SK-N-SH (cell line): ENCODE measurements around the gene RNF212. TPM values are rescaled to one million over a fixed set of nuclear protein-coding genes. Genes with fewer than 3 reads are reported as not detected.

Source experiments
- CTCF ChIA-PET: fragments of 300-600, 350-600 bp; formaldehyde crosslinking; extraction: SDS; loops from one replicate; lab custom pipeline; 2021; lab: Yijun Ruan, JAX
- POLR2A ChIA-PET: fragments of 350-600 bp; sonication (Branson Sonifier 250); formaldehyde crosslinking; extraction: SDS; loops from one replicate; lab custom pipeline; 2020; ENCODE audit warnings: antibody characterized with exemption, inconsistent platforms; lab: Yijun Ruan, JAX
- DNase-seq: peaks from one replicate; pipeline ENCODE4 v3.0.0; 2012
- H2AFZ ChIP-seq: fragments of 200-600 bp; sonication (generic); 2 replicates; pipeline ENCODE4 v1.8.1; 2016; ENCODE audit warnings: antibody characterized with exemption, mild to moderate bottlenecking, low read depth
- H3F3A ChIP-seq: fragments of 200-600 bp; sonication (generic); replicated peaks from 2 replicates; pipeline ENCODE3; 2016; ENCODE audit warnings: antibody characterized with exemption, mild to moderate bottlenecking; ENCODE audit not compliant: insufficient read depth
- H3K27ac ChIP-seq, 2 experiments: fragments of 200-500 bp in 1 of 2; fragments of 200-600 bp in 1 of 2; sonication (Bioruptor generic) in 1 of 2; sonication (generic), shearing (Covaris generic) in 1 of 2; 2 replicates each; pipeline versions ENCODE4 v1.5.1 to v1.6.1; 2014 to 2016; ENCODE audit warnings: low read depth in 2 of 2, inconsistent platforms in 1 of 2, low read length in 1 of 2, mild to moderate bottlenecking in 1 of 2, mixed read lengths in 1 of 2
- H3K27me3 ChIP-seq: fragments of 200-600 bp; sonication (generic), shearing (Covaris generic); 2 replicates; pipeline ENCODE4 v1.6.1; 2016; ENCODE audit warnings: mixed run types; ENCODE audit not compliant: insufficient read depth
- H3K36me3 ChIP-seq, 2 experiments: fragments of 200-500 bp in 1 of 2; fragments of 200-600 bp in 1 of 2; sonication (Bioruptor generic) in 1 of 2; sonication (generic) in 1 of 2; replicated peaks in 1 of 2; 2 replicates each; pipeline versions ENCODE3 to v1.5.1; 2014 to 2016; ENCODE audit warnings: low read length in 1 of 2, mild to moderate bottlenecking in 1 of 2; ENCODE audit not compliant: insufficient read depth in 2 of 2, control insufficient read depth in 1 of 2
- H3K4me1 ChIP-seq, 2 experiments: fragments of 200-500 bp in 1 of 2; fragments of 200-600 bp in 1 of 2; sonication (Bioruptor generic) in 1 of 2; sonication (generic), shearing (Covaris generic) in 1 of 2; 2 replicates each; pipeline versions ENCODE4 v1.5.1 to v1.6.1; 2014 to 2016; ENCODE audit warnings: low read depth in 1 of 2, low read length in 1 of 2, mixed run types in 1 of 2; ENCODE audit not compliant: insufficient read depth in 2 of 2, control insufficient read depth in 1 of 2
- H3K4me2 ChIP-seq: fragments of 200-600 bp; sonication (generic), shearing (Covaris generic); 2 replicates; pipeline ENCODE4 v1.6.1; 2017; ENCODE audit warnings: mixed run types
- H3K4me3 ChIP-seq, 2 experiments: fragments of 200-500 bp in 1 of 2; fragments of 200-600 bp in 1 of 2; sonication (Bioruptor generic) in 1 of 2; sonication (generic), shearing (Covaris generic) in 1 of 2; 2 replicates each; pipeline versions ENCODE4 v1.5.1 to v1.8.1; 2014 to 2016; ENCODE audit warnings: low read depth in 2 of 2, inconsistent platforms in 1 of 2, low read length in 1 of 2, mild to moderate bottlenecking in 1 of 2, mixed read lengths in 1 of 2, moderate library complexity in 1 of 2
- H3K79me2 ChIP-seq: fragments of 200-600 bp; sonication (generic); 2 replicates; pipeline ENCODE4 v1.8.1; 2017; ENCODE audit warnings: mild to moderate bottlenecking; ENCODE audit not compliant: insufficient read depth
- H3K9ac ChIP-seq: fragments of 200-600 bp; sonication (generic); 2 replicates; pipeline ENCODE4 v1.6.1; 2017; ENCODE audit warnings: mixed run types
- H3K9me2 ChIP-seq: fragments of 200-600 bp; sonication (generic); 2 replicates; pipeline ENCODE4 v1.6.1; 2017; ENCODE audit warnings: mixed run types
- H3K9me3 ChIP-seq: fragments of 200-600 bp; sonication (generic); 2 replicates; pipeline ENCODE4 v1.6.1; 2017; ENCODE audit warnings: mixed run types, mild to moderate bottlenecking, moderate library complexity
- H4K20me1 ChIP-seq: fragments of 200-600 bp; sonication (generic); 2 replicates; pipeline ENCODE4 v1.6.1; 2017; ENCODE audit warnings: mild to moderate bottlenecking, mixed run types; ENCODE audit not compliant: insufficient read depth
- CHD2 ChIP-seq: fragments of 150-350 bp; IDR thresholded peaks from 2 replicates; pipeline ENCODE4 v1.6.1; 2018; ENCODE audit warnings: low read length; ENCODE audit not compliant: partially characterized antibody
- EZH2phosphoT487 ChIP-seq: fragments of 200-600 bp; sonication (generic); IDR thresholded peaks from 2 replicates; pipeline ENCODE4 v1.6.1; 2017; ENCODE audit warnings: low read depth, mixed run types, mild to moderate bottlenecking, antibody characterized with exemption, moderate library complexity, borderline replicate concordance
- IRF3 ChIP-seq: fragments of 150-350 bp; IDR thresholded peaks from 2 replicates; pipeline ENCODE4 v1.6.1; 2016; ENCODE audit warnings: mild to moderate bottlenecking, low read depth, low read length
- JUND ChIP-seq: IDR thresholded peaks from 2 replicates; pipeline ENCODE4 v1.4.0; 2012
- MXI1 ChIP-seq: IDR thresholded peaks from 2 replicates; pipeline ENCODE4 v1.6.1; 2012; ENCODE audit warnings: mild to moderate bottlenecking, low read depth, low read length, improper control_type of control experiment
- NFIC ChIP-seq: IDR thresholded peaks from 2 replicates; pipeline ENCODE4 v1.4.0; 2012; ENCODE audit warnings: borderline replicate concordance
- NRF1 ChIP-seq: IDR thresholded peaks from 2 replicates; pipeline ENCODE4 v1.6.1; 2012; ENCODE audit warnings: low read depth, mild to moderate bottlenecking, low read length
- SIN3A ChIP-seq: IDR thresholded peaks from 2 replicates; pipeline ENCODE4 v1.6.1; 2012; ENCODE audit warnings: low read depth, mild to moderate bottlenecking, low read length, moderate library complexity, borderline replicate concordance
- TCF12 ChIP-seq: IDR thresholded peaks from 2 replicates; pipeline ENCODE4 v1.4.0; 2012
- WGBS: methylation state at CpG from one replicate; pipeline ENCODE4 v1.1.6; 2017; ENCODE audit warnings: low lambda C conversion rate; 5-methylcytosine and 5-hydroxymethylcytosine counted together
- polyA plus RNA-seq, 3 experiments: library from polyadenylated mRNA; depleted of rRNA; stranded (reverse); fragments of >200 nt; gene quantifications; 2 replicates each; pipeline ENCODE4 v1.2.3, GENCODE V29; 2012
- TF ChIP-seq, protein P1 (sequence below): IDR thresholded peaks from 2 replicates; pipeline ENCODE4 v1.4.0; 2012; ENCODE audit warnings: low read depth, borderline replicate concordance

Gene RNF212
- polyA plus RNA-seq, 1 of the 3 experiments (the other 2 are of a cell fraction) = 7.0 TPM

DNA sequence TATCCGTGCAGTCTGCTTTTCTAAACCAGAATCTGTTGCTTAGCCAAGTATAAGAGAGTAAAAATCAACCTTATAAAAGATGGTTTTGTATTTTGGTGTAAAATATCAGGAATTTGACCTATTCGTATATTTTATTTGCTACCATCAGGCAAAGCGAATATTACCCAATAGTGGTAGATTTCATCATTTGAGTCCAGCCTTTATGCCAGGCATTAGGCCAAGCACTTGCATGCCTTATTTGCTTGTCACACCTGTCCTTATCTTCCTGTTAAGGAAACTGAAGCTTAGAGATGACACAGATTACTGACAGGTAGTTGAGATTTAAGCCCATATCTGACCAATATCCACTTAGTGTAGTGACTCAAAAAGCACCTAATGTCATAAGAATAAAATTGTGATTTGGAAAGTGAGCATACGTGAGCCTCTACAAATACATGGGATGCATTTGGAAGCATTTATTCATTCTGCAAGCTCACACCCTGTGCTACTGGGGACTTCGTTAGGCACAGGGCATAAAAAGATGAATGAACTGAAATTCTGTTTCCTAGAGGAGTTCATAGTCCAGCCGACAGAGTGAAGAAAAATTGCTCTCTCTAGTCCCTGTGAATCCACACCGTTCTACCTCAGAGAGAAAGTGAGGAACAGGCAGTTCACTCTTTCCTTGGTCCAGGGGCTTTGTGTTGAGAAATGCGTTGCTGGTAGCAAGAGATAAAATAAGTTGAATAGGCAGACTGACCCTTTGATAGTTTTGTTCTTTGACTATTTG, 2.3 kb upstream of the RNF212 start:
- TF ChIP-seq, protein P1, sequence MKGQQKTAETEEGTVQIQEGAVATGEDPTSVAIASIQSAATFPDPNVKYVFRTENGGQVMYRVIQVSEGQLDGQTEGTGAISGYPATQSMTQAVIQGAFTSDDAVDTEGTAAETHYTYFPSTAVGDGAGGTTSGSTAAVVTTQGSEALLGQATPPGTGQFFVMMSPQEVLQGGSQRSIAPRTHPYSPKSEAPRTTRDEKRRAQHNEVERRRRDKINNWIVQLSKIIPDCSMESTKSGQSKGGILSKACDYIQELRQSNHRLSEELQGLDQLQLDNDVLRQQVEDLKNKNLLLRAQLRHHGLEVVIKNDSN = no peak
- no peak overlapping the region for H3K9ac ChIP-seq
- no peaks in the 10 kb centered on the region; a peak in 1 of 4 replicates for H3K4me1 ChIP-seq
- H2AFZ ChIP-seq = no peak overlapping the region
- no peaks in the 10 kb centered on the region for H3K9me2 ChIP-seq
- POLR2A ChIA-PET = no interaction called here
- H3K36me3 ChIP-seq = no peaks in the 10 kb centered on the region
- no peaks in the 10 kb centered on the region for H4K20me1 ChIP-seq
- CTCF ChIA-PET = interaction anchor here (1.0 to 3.7 kb wide), 3 partner anchors 8 to 15 kb away, joined by 3 to 28 read pairs (median 3); no protein-coding TSS in a partner anchor
- no peaks in the 10 kb centered on the region for H3K79me2 ChIP-seq
- H3K4me2 ChIP-seq = no peak overlapping the region
- WGBS = 51% methylated on average over 8 of the region's 8 CpGs
- no peaks in the 10 kb centered on the region for H3F3A ChIP-seq
- H3K27ac ChIP-seq = no peak overlapping the region
- no peaks in the 10 kb centered on the region for H3K9me3 ChIP-seq
- no peak for DNase-seq
- no peak overlapping the region for H3K4me3 ChIP-seq
- peaks cover 15% of the 10 kb centered on the region; the same call in 1 of the 2 replicates for H3K27me3 ChIP-seq

DNA sequence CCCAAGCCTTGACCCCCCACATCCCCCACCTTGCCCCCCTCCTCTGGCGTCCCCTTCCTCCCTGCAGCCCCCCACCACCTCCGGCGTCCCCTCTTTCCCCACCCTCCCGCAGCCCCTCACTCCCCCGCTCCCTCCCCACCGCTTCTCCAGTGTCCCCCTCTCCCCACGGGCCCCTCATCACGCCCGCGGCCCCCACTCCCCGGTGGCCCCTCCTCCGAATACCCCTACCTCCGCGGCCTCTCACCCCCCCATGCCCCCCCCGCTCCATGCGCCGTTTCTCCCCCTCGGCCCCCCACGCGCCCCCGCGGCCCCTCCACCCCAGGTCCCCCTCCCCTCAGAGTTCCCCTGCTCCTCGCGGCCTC, 562 bp downstream of the RNF212 start:
- Histone ChIP-seq H2AFZ (no peak overlapping the region), H4K20me1 (no peaks in the 10 kb centered on the region), H3K4me2 (no peak overlapping the region), H3K9me3 (no peaks in the 10 kb centered on the region), H3K9me2 (no peaks in the 10 kb centered on the region), H3K27me3 (peaks cover 22% of the 10 kb centered on the region; the same call in 1 of the 2 replicates), H3K9ac (no peak overlapping the region), H3F3A (no peaks in the 10 kb centered on the region), H3K4me3 (no peak overlapping the region; a peak in 1 of 4 replicates), H3K27ac (no peak overlapping the region), H3K79me2 (no peaks in the 10 kb centered on the region), H3K36me3 (no peaks in the 10 kb centered on the region), H3K4me1 (no peaks in the 10 kb centered on the region; a peak in 1 of 4 replicates)
- WGBS = 24% methylated on average over 24 of the region's 24 CpGs
- POLR2A ChIA-PET = no interaction called here
- no peak for DNase-seq
- TF ChIP-seq IRF3 (no peak), JUND (no peak), CHD2 (no peak), NFIC (no peak), MXI1 (no peak), NRF1 (no peak), TCF12 (no peak), SIN3A (no peak), EZH2phosphoT487 (no peak)
- CTCF ChIA-PET = no interaction called here
